GM21367 (cell line): ENCODE measurements around the gene CHRNB2.

Experiments
- ATAC-seq: cut with Tn5 transposase; IDR thresholded peaks from one replicate; pipeline ENCODE4 v1.9.1; 2021; ENCODE audit not compliant: unreplicated experiment

Gene CHRNB2

GRCh38 chr1:154629061-154629674, 61.6 kb downstream of the CHRNB2 start:
- ATAC-seq: no peak
